Fibroblast of skin of left biceps (primary cell): Measurements from ENCODE around the gene TAS2R42.
A peak's percentile ranks its signal among the peaks of the same experiment; 100 is the strongest.

Experiments used
- DNase-seq, 2 experiments: peaks; one replicate each; pipeline ENCODE4 v3.0.0-alpha.2; 2013; ENCODE audit warnings: low read depth in 2 of 2

The TAS2R42 gene

GRCh38 chr12:11186837-11187236 is at the start of gene TAS2R42:
Gene TAS2R42 (minus strand): TSS chr12:11186937. CDS start chr12:11186937, 0 bp downstream.
- DNase-seq, result no peak

- no peak for DNase-seq
Observed at GRCh38 chr12:11233532-11233931, 46.8 kb upstream of the TAS2R42 start.

- DNase-seq, result no peak
Observed at GRCh38 chr12:11228296-11228879, 41.7 kb upstream of the TAS2R42 start.

GRCh38 chr12:11227373-11227772 is 40.6 kb upstream of the TAS2R42 start:
- no peak for DNase-seq

GRCh38 chr12:11209113-11209512 is 22.4 kb upstream of the TAS2R42 start:
- DNase-seq, result no peak

- DNase-seq, result no peak
Observed at GRCh38 chr12:11204173-11204572, 17.4 kb upstream of the TAS2R42 start.

GRCh38 chr12:11202811-11203210 is 16.1 kb upstream of the TAS2R42 start:
- no peak for DNase-seq

- DNase-seq, result no peak
Observed at GRCh38 chr12:11183011-11183410, 3.7 kb downstream of the TAS2R42 start.

GRCh38 chr12:11182529-11182928 is 4.2 kb downstream of the TAS2R42 start:
- DNase-seq, result no peak

GRCh38 chr12:11178250-11178649 is 8.5 kb downstream of the TAS2R42 start:
- DNase-seq, result no peak

GRCh38 chr12:11174022-11174421 is 12.7 kb downstream of the TAS2R42 start:
- DNase-seq, result peak; percentile 5 to 8

GRCh38 chr12:11171969-11172675 is 14.6 kb downstream of the TAS2R42 start:
- no peak for DNase-seq

GRCh38 chr12:11171145-11171968 is 15.4 kb downstream of the TAS2R42 start, which contains the start of gene SMIM10L1:
Gene SMIM10L1 (plus strand): TSS chr12:11171194. CDS start chr12:11171357, 163 bp downstream.
- peak; percentile 85 to 87 for DNase-seq

GRCh38 chr12:11170810-11171144 is 16.0 kb downstream of the TAS2R42 start:
- DNase-seq, result no peak

- no peak for DNase-seq
Observed at GRCh38 chr12:11166300-11166699, 20.4 kb downstream of the TAS2R42 start.

GRCh38 chr12:11164384-11164783 is 22.4 kb downstream of the TAS2R42 start:
- DNase-seq, result no peak

- no peak for DNase-seq
Observed at GRCh38 chr12:11162502-11162901, 24.2 kb downstream of the TAS2R42 start.

- no peak for DNase-seq
Observed at GRCh38 chr12:11158885-11159444, 27.8 kb downstream of the TAS2R42 start.

- DNase-seq, result no peak
Observed at GRCh38 chr12:11154400-11154925, 32.3 kb downstream of the TAS2R42 start.

GRCh38 chr12:11152725-11153124 is 34.0 kb downstream of the TAS2R42 start:
- no peak for DNase-seq

- no peak for DNase-seq
Observed at GRCh38 chr12:11150832-11151231, 35.9 kb downstream of the TAS2R42 start.

- DNase-seq, result no peak
Observed at GRCh38 chr12:11147420-11147819, 39.3 kb downstream of the TAS2R42 start.
